HG03354 (cell line): ENCODE data around the gene NFATC2.

Experiments used
- ATAC-seq: cut with Tn5 transposase; IDR thresholded peaks from one replicate; pipeline ENCODE4 v1.9.1; 2021; ENCODE audit warnings: mild to moderate bottlenecking; ENCODE audit not compliant: unreplicated experiment, poor library complexity, severe bottlenecking

The NFATC2 gene

GRCh38 chr20:51542571-51543421 is at the start of gene NFATC2:
NFATC2 (minus strand) TSS chr20:51542719; CDS start chr20:51542499, 220 bp downstream.
- peak; percentile 55 for ATAC-seq

- no peak for ATAC-seq
Measured at GRCh38 chr20:51591871-51592270, 49.4 kb upstream of the NFATC2 start.

DNA sequence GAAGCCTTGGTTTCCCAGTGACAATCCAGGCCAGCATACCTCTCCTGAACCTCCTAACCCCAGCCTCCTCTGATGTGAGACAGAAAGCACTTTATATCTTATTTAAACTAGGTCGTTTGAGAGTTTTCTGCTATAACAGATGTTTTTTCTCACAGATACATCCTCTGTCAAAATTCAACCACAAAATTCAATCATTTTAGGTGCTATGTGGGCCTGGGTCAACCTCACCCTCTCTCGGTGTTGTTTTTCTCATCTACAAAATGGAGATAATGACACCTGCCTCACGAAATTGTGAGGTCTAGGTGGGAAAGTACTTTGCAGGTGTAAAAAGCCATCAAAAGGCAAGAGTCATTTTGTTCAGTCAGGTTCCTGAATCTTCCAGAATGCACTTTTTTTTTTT is 46.2 kb upstream of the NFATC2 start:
- no peak for ATAC-seq

- no peak for ATAC-seq
Measured at GRCh38 chr20:51587145-51587544, 44.6 kb upstream of the NFATC2 start.

- ATAC-seq: no peak
Measured at GRCh38 chr20:51586005-51586440, 43.5 kb upstream of the NFATC2 start.

DNA sequence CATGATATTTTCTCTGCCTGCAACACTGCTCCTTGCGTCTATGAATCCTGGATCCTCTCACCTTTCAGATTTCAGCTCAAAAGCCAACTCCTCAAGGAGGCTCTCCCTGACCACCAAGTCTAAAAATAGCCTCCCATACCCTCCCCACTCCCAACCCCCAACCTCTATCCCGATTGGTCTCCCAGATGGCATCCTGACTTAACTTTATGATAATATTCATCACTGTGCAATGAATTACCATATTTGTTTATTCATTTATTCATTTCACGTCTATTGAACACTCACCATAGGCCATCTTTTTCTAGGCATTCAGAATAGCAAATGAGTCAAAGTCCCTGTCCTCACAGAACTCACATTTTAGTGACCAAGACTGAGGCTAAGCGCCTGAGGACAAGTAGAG is 42.6 kb upstream of the NFATC2 start:
- ATAC-seq: no peak

GRCh38 chr20:51584737-51585136 is 42.2 kb upstream of the NFATC2 start:
- ATAC-seq: no peak

GRCh38 chr20:51584116-51584515 is 41.6 kb upstream of the NFATC2 start:
- ATAC-seq: no peak

DNA sequence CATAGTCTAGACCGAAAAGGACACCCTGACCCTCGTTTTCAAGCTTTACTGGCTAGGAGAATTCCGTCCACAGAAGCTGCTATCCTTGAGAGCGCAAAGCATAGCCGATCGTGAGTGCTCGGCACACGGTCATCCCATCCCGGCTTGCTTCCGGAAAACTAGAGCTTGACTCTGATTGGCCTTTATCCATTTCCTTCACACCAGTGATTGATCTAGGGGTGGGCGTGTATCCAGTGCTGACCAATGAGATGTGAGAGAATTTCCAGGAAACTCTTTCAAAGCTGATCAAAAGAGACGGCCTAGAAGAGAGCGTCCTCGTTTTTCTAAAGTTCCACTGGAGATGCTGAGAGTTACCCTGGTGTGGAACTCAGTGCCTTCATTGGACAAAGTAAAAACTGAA is 41.0 kb upstream of the NFATC2 start:
- ATAC-seq: no peak

DNA sequence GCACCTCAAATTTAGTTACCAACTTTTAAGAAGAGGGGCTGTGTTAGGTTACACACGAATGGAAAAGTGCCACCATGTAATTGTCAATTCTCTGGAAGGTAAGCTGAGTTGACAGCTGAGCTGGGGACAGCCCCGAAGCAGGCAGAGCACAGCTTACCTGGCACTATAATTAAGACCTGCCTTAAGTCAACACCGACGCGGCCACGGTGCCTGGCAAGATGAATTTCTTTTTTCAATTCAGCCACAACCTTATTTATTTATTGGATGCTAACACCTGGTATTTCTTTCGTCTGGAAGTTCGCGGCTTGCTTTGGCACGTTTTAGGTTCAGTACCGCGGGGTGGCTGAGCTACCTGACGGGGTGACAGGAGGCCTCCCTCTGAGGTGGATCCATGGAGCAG is 40.6 kb upstream of the NFATC2 start:
- no peak for ATAC-seq

- no peak for ATAC-seq
Measured at GRCh38 chr20:51581571-51581970, 39.1 kb upstream of the NFATC2 start.

DNA sequence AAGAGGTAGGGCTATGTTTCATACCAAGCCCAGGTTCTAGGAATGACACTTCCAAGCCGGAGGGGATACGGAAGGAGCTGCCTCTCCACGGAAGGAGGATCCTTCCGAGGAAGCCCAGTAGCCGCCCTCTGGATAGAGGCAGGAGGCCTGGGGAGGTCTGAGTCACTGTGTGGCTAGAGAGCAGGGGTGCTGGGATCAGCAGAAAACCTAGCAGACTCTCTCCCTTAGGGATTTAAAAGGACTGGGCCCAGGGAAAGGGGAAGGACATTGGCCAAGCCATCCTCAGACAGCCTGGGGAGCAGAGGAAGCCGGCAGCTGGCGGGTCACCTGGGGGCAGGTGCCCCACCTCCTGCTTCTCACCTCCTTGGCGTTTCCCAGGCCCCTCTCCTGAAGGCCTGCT is 36.6 kb upstream of the NFATC2 start:
- no peak for ATAC-seq

GRCh38 chr20:51578145-51578459 is 35.6 kb upstream of the NFATC2 start:
- no peak for ATAC-seq

DNA sequence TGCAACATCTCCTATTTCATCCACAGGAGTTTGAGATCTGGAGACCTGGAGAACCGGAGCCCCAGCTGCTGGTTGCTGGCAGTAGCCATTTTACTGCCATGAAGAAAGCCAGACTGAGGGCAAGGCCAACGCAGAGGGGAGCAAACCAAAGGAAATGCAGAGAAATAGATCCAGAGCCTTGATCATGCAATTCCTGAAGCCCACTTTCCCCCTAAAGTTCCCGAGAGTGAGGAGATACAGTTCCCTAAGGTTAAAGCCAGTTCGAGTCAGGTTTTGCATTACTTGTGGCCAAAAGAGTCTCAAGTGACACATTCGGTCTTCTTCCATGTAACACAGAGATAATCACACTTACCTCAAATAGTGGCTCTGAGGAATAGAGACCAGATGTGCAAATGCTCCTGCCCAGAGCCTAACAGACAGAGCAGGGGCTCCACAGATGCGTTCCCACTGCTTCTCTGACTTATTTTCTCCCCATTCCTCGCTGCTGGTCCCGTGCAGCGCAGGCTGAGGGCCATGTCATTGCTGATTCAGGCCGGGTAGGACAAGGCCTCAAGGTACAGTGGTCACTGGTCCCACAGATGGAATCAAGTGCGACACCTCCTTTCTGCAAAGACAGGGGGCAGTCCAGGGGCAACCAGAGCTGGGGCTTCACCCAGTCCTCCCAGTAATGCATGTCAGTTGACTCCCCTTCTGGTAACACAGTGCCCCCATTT is 35.1 kb upstream of the NFATC2 start:
- ATAC-seq: no peak

GRCh38 chr20:51575486-51575885 is 33.0 kb upstream of the NFATC2 start:
- ATAC-seq: no peak

DNA sequence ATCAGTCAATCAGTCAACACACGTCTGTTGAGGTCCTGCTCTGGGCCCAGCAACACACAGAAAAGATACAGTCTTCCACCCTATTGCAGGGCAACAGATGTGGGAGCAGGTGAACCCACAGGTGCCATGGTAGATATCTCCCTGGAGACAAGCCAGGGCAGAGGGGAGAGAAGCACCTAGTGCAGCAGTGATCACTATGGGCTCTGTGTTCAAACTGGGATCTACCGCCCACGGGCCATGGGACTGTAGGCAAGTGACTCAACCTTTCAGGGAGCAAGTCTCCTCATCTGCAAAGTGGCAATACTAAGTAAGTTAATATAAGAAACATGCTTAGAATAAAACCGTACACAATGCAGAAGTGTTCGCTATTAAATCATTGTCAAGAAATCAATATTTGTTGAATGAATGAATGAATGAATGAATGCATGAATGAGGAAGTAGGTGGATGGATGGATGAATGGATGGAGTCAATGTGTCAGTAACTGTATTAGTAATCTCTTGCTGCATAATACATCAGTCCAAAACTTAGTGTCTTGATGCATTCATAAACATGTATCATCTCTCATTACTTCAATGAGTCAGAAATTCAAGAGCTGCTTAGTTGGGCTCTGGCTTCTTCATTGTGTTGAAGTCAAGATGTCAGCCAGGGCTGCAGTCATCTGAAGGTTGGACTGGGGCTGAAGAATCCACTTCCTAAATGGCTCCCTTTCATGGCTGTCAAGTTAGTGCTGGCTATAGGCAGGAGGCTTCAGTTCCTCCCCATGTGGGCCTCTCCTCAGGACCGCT is 31.9 kb upstream of the NFATC2 start:
- ATAC-seq: no peak

GRCh38 chr20:51573576-51574243 is 31.2 kb upstream of the NFATC2 start:
- ATAC-seq: no peak

DNA sequence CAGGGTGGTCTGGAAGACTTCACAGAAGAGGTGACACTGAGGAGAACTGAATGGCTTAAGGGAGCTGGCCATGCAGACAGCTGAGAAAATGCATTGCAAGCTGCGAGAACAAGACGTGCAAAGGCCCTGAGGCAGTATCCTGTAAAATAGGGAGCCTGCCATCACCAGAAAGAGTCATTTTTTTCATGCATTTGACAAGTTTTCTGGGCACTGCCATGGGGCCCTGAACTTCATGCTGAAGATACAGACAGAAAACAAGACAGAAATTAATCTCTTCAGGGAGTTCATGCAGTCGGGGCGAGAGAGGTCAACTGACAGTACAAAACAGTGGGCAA is 28.9 kb upstream of the NFATC2 start:
- no peak for ATAC-seq

- ATAC-seq: no peak
Measured at GRCh38 chr20:51570739-51571459, 28.4 kb upstream of the NFATC2 start.
